Measurements from ENCODE around the gene RAN.

The RAN gene

DNA sequence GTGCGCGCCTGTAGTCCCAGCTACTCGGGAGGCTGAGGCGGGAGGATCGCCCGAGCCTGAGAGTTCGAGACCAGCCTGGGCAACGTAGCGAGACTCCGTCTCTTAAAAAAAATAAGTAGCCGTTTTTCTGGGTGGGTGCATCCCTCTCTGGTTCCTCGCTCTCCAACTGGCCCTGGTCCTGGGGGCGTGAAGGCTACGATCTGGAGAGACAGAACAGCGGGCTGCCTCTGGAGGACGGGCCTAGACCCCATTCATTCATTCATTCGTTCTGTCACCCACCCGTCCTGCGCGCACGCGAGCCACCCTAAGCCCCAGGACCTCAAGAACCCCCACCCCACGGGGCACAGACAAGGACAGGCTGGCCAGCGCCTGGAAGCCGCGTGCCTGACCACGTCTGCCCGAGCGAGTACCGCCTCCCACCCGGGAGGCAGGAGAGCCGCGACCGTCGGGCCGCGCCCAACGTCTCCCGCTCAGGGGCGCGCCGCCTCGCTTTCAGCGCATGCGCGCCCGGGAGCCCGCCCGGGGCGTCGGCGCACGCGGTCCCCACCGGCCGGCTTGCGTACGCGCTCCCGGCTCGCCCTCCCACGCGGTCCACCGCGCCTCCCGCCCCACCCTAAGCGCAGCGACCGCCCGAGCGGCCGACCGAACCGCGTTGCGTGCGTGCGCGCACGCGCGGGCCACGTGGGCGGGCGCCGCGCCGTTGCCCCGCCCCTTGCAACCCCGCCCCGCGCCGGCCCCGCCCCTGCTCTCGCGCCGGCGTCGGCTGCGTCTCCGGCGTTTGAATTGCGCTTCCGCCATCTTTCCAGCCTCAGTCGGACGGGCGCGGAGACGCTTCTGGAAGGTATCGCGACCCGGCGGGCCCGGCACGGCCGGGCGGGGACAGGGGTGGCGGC lies at the start of gene RAN:
RAN (plus strand) TSS at position 781 of the 893 bp plus-strand sequence. CDS start 528 bp downstream, outside the sequence.
- peak; percentile 65 to 96 (median 91) for DNase-seq
- intact Hi-C loops (cut with DNase I) = loop anchor here (2.0 kb wide), 1 partner anchor 33 kb away; the partner anchor contains the start of gene STX2

DNA sequence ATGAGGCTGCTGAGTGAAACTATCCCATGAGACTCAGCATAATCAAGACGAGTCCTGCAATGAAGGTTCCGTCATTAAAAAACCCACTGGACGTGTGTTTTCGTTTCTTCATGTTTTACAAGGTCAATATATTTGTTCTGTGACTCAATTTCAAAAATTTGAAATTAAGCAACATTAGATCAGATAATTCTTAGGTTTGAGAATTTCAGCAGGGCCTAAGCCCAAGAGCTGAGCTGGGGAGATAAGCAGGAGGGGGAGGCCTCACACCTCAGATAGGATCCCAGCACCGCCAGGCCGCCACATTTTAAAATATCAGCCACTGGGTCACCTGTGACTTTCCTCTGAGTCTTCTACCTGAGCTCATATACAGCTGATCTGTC lies 46.1 kb upstream of the RAN start:
- intact Hi-C loops (cut with DNase I) = no loop called here
- peak in 1 of 42 donors; percentile 18 for DNase-seq

DNA sequence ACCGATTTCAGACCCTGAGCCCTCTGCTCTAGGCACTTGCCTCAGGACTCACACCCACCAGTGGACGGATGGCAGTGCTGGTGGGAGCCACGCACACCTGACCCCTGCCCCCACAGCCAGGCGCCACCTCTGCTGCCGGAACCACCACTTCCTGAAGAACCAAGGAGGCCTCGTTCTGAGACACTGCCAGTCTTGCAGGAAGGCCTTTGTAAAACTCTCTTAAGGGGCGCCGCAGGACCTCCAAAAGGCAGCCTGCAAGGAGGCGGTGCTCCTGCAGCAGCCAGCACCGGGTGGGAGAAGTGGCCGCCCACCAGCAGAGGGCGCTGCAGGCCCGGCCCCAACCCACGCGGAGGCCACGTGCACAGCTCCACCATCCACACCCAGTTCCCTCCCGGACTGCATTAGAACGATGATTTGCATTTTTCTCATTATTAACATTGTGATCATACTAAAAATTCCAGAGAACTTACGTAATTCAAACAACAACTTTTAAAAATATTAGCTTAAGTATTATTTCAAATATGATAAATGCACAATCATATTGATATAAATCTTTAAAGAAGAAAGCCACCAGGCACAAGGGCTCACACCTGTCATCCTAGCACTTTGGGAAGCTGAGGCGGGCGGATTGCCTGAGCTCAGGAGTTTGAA lies 45.6 kb upstream of the RAN start:
- intact Hi-C loops (cut with DNase I) = no loop called here
- peak in 30 of 42 donors; percentile 15 to 79 (median 51) for DNase-seq

DNA sequence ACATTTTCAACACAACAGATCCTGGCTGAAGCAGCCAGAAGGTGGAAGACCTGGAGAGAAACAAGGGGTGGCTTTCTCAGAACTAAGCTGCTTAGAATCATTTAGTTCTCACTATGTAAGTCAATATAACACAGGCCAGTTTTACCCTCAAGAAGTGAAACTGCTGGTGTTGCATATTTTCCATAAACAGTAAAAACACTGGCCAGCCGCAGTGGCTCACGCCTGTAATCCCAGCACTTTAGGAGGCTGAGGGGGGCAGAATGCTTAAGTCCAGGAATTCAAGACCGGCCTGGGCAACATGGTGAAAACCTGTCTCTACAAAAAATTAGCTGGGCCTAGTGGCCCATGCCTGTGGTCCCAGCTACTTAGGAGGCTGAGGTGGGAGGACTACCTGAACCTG lies 44.4 kb upstream of the RAN start:
- no peak for DNase-seq
- intact Hi-C loops (cut with DNase I) = no loop called here

DNA sequence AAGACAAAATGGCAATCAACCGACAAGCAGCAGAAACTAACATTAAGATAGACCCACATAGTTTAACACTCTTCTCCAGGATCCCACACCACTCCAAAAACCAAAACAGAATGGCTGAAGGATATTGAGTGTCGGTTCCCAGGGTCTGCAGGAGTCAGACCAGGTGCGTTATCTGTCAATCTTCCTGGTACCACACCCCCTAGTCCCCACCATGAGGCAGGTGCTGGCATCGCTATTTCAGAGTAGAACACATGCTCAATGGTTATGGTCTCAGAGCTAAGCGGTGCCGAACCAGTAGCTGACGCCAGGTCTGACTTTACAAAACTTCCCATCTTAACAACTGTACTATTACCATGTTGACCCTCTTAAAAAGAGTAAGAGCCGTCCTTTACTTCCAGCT lies 43.0 kb upstream of the RAN start:
- no peak for DNase-seq
- intact Hi-C loops (cut with DNase I) = no loop called here

DNA sequence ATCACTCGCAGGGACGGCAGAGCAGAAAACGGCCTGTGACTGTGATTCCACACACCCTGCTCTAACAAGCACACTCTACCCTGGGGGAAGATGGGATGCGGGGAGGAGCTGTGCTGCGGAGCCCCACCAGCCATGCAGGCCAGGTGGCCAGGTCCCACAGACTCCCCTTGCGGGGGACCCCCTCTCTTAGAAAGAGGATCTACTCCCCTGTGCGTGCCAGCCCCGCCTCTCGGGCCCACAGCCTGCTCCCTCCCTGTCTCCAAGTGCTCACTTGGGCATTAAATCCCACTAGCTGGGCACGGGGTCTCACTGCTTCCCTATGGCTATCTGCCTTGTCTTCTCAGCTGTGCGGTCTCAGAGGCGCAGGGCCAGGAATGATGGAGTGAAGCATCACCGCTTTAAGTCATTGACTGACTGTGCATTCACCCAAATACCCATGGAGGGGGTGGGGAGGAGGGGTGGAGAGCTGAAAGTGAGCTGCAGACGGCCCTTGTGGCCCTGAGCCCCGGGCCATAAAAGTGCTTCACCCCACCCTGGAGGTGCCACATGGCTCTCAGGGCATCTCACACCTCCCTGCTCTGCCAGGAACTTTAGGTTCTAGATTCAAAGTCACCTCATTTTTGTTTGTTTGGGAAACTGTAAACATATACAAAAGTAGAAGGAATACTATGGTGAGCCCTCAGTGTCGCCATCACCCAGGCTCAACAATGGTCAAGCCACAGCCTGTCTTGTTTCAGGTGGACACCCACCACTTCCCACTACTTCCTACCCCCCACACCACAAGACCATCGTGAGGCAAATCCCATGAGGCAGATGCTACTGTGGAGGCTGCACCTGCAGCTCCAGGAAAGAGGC lies 42.2 kb upstream of the RAN start:
- intact Hi-C loops (cut with DNase I) = no loop called here
- no peak for DNase-seq

DNA sequence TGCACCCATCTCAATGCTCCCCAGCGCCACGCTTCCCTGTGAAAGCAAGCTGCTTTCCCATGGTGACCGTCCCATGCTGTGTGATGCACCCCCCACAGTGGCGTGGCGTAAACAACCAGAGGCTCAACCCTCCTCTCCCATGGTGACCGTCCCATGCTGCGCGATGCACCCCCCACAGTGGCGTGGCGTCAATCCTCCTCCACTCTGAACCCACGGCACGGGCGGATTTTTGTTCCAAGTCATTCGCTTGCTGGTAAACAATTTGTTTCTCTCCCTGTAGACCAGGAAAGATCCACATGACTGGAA lies 41.7 kb upstream of the RAN start:
- intact Hi-C loops (cut with DNase I) = no loop called here
- peak in 1 of 42 donors; percentile 46 for DNase-seq

DNA sequence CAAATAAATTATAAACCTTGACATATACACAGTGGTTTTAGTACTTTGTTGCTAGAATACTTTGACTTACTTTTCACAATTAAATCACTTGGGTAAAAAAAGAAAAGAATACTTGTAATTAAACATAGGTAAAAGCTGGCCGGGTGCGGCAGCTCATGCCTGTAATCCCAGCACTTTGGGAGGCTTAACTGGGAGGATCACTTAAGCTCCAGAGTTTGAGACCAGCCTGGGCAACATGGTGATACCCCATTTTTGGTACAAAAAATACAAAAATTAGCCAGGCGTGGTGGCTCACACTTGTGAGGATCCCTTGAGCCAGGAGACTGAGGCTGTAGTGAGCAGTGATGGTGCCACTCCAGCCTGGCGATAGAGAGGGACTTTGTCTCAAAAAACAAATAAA lies 40.6 kb upstream of the RAN start:
- DNase-seq = no peak
- intact Hi-C loops (cut with DNase I) = no loop called here

DNA sequence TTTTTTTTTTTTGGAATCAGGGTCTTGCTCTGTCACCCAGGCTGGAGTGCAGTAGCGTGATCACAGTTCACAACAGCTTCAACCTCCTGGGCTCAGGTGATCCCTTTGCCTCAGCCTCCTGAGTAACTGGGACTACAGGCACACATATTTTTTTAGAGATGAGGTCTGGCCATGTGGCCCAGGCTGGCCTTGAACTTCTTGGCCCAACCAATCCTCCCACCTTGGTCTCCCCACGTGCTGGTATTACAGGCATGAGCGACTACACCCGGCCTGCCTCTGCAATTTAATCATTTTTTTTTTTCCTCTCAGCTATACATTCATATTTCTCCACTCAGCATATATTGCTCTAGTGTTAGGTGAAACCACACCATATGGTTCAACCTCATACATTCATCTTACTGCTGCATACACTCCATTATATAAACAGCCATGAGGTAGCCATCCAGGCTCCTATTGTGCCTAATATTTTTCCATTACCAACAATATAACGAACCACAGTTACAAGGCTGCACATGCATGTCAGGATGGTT lies 39.9 kb upstream of the RAN start:
- intact Hi-C loops (cut with DNase I) = no loop called here
- DNase-seq = no peak

DNA sequence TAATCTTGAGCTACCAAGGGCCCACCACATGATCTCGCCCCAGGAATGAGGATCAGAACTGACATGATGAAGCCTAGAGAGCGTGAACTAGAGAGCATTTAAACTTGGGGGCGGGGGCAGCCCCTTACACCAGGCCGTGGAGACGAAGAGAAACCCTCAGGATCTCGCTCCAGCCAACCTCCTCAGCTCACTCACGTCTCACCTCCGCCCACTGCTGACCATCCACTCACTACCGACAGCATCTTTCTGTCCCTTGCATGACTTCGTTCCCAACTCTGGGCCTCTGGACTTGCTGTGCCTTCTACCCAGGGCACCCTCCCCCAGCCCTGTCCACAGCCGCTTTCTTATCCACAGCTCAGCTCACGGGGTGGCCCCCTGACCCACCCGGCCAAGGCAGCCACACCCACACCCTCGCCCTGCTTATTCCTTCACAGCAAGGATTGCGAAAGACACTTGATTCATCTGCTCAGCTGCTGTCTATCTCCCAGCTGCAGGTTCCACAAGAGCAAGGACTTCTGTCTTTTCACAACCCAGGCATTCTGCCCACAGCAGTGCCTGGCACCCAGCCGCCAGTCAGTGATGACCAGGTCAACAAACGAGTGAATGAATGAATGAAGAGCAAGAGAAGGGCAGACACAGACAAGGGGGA lies 39.2 kb upstream of the RAN start:
- DNase-seq = peak in 35 of 42 donors; percentile 24 to 69 (median 53)
- intact Hi-C loops (cut with DNase I) = no loop called here

DNA sequence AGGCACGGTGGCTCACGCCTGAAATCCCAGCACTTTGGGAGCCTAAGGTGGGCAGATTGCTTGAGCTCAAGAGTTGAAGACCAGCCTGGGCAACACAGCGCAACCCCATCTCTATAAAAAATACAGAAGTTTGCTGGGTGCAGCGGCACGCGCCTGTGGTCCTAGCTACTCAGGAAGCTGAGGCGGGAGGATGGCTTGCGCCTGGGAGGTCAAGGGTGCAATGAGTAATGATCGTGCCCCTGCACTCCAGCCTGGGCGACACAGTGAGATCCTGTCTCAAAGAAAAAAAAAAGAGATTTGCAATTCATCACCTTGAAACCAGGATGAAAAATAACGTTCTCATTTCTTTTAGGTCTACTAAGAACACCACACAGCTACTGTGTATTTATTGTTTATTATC lies 36.9 kb upstream of the RAN start:
- DNase-seq = peak in 1 of 42 donors; percentile 30
- intact Hi-C loops (cut with DNase I) = no loop called here

DNA sequence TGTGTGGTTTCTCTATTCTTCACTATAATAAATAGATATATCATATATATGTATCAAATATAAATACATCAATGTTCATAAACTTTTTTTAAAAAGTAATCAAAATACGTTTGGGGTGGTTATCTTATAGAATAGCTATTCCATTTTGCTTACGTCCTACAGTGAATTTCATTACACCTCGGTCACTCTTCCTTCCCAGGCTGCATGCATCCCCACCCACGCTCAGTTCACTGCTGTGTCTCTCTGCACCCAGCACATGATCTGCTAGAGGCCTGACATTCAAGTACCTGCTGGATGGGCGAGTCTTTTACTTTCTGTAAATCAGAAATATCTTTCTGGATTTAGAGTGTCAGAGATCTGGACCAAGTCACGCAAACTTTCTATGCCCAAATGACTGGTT lies 36.4 kb upstream of the RAN start:
- intact Hi-C loops (cut with DNase I) = no loop called here

DNA sequence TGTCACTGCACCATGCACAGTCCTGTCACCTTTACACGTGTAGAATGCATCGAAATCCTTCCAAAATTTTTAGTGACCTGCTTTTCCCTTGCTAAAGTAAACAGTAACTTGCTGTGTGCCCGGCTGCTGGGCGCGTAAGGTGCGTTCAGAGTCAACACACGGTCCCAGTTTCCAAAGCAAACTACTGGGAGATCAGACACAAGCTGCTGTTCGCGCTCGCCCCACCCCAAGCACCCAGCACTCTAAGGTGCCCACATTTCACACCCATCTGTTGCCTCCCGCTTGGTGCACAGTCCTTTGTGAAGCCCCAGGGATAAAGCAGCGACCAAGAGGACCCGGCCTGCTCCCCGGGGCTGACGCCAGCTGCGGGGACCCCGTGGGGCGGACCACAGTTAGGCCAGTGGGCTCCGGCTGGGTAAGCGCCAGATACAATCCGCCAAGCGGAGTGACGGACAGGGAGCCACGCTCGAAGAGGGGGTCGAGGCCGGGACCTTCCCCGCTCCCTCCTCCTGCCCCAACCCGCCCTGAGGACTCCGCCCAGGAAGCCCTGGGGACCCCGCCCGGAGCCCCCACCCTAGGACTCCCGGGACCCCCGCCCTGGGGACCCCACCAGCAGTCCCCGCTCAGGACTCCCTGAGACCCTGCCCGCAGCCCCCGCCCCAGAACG lies 33.4 kb upstream of the RAN start:
- intact Hi-C loops (cut with DNase I) = loop anchor here (2.0 kb wide), 1 partner anchor 32 kb away; no protein-coding TSS in a partner anchor
- peak in 30 of 42 donors; percentile 19 to 59 (median 34) for DNase-seq

More for the DNA sequence above, 36.4 kb upstream of the RAN start:
- DNase-seq = peak in 1 of 42 donors; percentile 5

DNA sequence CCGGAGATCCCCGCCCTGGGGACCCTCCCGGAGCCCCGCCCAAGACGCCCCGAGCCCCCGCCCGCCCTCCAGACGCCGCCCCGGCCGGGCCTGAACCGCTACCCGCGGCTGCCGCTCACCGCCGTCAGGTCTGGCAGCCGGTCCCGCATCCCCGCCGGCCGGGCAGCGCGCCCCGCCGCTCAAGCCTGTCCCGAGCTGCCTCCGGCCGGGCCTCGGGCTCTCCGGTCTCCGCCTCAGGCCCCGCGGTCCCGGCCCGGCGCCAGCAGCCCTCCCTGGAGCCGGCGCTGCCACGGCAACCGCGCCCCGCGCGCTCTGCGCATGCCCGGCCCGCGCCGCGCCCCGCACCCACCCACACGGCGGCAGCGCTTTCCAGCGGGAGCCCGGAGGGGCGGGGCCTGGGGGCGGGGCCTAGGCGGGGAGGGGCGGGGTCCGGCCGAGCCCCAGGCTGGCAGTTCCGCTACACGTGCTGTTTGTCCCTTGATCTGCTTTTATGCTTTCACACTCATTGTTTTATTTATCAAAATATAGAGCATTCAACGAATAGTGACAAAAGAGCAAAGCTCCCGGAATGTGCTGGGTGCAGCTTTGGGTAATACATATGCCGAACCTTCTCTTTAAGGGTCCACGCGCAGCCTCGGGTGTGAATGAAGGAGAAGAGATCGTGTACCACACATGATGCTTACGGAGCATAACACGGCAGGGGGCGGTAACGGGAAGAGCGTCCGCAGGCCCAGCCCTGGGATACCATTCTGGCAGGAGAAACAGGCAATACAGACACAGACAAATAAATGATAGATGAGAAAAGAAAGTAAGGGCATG lies 32.7 kb upstream of the RAN start, which contains the start of gene STX2:
STX2 (minus strand) TSS at position 300 of the 819 bp plus-strand sequence; CDS start at position 149, 151 bp downstream.
- intact Hi-C loops (cut with DNase I) = loop anchor here (2.0 kb wide), 1 partner anchor 32 kb away; no protein-coding TSS in a partner anchor
- peak; percentile 58 to 96 (median 90) for DNase-seq

DNA sequence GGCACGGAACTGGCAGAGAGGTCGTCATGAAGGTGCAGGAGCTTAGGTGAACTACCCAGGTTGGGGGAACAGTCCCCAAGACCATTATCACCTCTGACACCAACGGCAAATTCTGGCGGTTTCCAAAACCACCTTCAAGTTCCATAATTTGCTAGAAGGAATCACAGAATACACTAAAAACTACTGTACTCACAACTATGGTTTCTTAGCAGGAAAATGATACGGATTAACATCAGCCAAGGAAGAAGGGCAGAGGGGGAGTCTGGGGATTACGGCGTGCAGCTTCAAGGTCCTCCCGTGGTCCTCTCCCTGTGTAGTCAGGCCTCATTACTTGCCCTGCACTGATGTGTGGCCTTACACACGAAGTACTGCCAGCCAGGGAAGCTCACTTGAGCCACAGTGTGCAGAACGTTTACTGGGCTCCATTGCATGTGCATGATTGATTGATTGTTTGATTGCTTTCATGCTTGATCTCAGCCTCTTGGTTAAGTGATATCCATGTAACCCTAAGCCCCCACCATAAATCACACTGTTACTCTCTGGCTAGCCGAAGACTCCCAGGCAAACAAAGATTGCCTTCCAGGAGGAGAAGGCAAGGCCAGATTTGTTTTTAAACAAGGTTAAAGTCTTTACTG lies 32.0 kb upstream of the RAN start:
- DNase-seq = no peak
- intact Hi-C loops (cut with DNase I) = loop anchor here (2.0 kb wide), 1 partner anchor 31 kb away; no protein-coding TSS in a partner anchor

DNA sequence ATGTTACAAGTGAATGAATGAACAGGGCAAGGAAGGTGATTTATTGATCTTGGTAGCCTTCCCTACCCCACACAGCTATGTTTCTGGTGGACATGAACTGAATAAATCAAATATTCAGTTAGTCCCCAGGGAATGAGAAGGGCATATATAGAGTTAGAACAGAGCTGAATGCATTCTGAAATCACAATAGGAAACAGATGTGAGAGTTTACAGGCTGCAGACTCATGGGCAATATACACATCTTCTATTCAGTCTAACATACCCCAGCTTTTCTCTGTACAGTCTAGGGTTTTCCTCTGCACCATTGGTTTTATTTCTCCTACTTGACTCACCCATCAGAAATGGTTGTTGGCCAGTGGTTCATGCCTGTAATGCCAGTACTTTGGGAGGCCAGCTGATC lies 25.5 kb upstream of the RAN start:
- no peak for DNase-seq
- intact Hi-C loops (cut with DNase I) = no loop called here

DNA sequence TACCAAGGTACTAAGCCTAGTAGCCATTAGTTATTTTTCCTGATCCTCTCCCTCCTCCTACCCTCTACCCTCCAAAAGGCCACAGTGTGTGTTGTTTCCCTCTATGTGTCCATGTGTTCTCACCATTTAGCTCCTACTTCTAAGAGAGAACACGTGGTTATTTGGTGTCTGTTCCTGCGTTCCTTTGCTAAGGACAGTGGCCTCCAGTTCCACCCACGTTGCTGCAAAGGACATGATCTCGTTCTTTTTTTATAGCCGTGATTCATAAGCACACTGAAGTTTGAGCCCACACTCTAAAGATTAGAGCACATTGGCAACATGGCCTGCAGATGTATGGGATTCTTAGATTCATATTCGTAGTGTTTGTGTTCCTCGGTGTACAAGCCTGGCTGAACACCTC lies 24.8 kb upstream of the RAN start:
- intact Hi-C loops (cut with DNase I) = no loop called here
- DNase-seq = no peak
